Endothelial cell (in vitro differentiated cells): ENCODE data around the gene UPP2. TPM values are rescaled to one million over a fixed set of nuclear protein-coding genes. Genes with fewer than 3 reads are reported as not detected.

Source experiments
- DNase-seq: peaks from one replicate; pipeline ENCODE4 v3.0.0; 2021; ENCODE audit warnings: low spot score
- H3K27ac Mint-ChIP-seq: one replicate; pipeline ENCODE4 v1.8.0; 2021; ENCODE audit warnings: mixed read lengths, inconsistent platforms; ENCODE audit not compliant: unreplicated experiment
- H3K27me3 Mint-ChIP-seq: one replicate; pipeline ENCODE4 v1.8.0; 2021; ENCODE audit warnings: mild to moderate bottlenecking, moderate library complexity, mixed read lengths, inconsistent platforms; ENCODE audit not compliant: unreplicated experiment
- H3K36me3 Mint-ChIP-seq: one replicate; pipeline ENCODE4 v1.8.0; 2021; ENCODE audit warnings: mild to moderate bottlenecking, low read depth, mixed read lengths, inconsistent platforms; ENCODE audit not compliant: unreplicated experiment
- H3K4me1 Mint-ChIP-seq: one replicate; pipeline ENCODE4 v1.8.0; 2021; ENCODE audit warnings: mild to moderate bottlenecking, mixed read lengths, inconsistent platforms; ENCODE audit not compliant: unreplicated experiment
- H3K4me3 Mint-ChIP-seq: one replicate; pipeline ENCODE4 v1.8.0; 2021; ENCODE audit warnings: mild to moderate bottlenecking, mixed read lengths, inconsistent platforms; ENCODE audit not compliant: unreplicated experiment
- H3K9me3 Mint-ChIP-seq: one replicate; pipeline ENCODE4 v1.8.0; 2021; ENCODE audit warnings: mixed read lengths, inconsistent platforms; ENCODE audit not compliant: unreplicated experiment
- total RNA-seq: library from RNA; stranded (reverse); fragmentation: NEBNext Ultra II Directional; extraction: Animal tissue kit (Norgen Biotek cat#: 25700); gene quantifications from one replicate; pipeline ENCODE4 v1.2.1, GENCODE V29; 2021; ENCODE audit not compliant: unreplicated experiment
- TF ChIP-seq, protein P1 (sequence below): fragments of 200-600 bp; sonication (generic); IDR thresholded peaks from one replicate; pipeline ENCODE4 v1.5.0; 2021; ENCODE audit warnings: antibody characterized with exemption; ENCODE audit not compliant: unreplicated experiment

UPP2 gene
- total RNA-seq, 1 donor from 2014 or later, result not detected

GRCh38 chr2:158095912-158096311 lies 5.8 kb upstream of the UPP2 start:
- DNase-seq, result no peak
- Mint-ChIP-seq H3K4me3 (no peak overlapping the region), H3K4me1 (no peaks in the 10 kb centered on the region), H3K27me3 (no peaks in the 10 kb centered on the region), H3K27ac (no peak overlapping the region), H3K9me3 (no peaks in the 10 kb centered on the region), H3K36me3 (no peaks in the 10 kb centered on the region)
- TF ChIP-seq, protein P1, sequence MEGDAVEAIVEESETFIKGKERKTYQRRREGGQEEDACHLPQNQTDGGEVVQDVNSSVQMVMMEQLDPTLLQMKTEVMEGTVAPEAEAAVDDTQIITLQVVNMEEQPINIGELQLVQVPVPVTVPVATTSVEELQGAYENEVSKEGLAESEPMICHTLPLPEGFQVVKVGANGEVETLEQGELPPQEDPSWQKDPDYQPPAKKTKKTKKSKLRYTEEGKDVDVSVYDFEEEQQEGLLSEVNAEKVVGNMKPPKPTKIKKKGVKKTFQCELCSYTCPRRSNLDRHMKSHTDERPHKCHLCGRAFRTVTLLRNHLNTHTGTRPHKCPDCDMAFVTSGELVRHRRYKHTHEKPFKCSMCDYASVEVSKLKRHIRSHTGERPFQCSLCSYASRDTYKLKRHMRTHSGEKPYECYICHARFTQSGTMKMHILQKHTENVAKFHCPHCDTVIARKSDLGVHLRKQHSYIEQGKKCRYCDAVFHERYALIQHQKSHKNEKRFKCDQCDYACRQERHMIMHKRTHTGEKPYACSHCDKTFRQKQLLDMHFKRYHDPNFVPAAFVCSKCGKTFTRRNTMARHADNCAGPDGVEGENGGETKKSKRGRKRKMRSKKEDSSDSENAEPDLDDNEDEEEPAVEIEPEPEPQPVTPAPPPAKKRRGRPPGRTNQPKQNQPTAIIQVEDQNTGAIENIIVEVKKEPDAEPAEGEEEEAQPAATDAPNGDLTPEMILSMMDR, result no peak

DNA sequence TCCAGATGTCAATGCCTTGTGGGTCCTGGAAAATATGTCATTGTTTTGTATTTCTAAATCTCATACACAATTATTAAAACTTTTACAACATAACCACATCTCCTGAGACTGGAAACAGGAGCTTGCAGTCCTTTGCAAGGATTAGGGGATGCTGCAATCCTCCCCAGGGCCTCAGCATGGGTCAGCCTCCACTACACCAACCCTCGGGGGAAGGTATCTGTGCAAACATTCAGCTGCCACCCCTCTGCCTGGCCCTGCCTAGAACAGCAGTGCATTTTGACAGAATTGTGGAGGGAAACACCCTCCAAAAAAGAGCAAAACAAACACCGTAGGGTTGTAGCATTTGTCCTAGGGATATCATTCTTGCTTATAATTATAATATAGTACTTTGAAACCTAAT lies 4.2 kb upstream of the UPP2 start:
- TF ChIP-seq, protein P1, result no peak
- Mint-ChIP-seq H3K9me3 (no peaks in the 10 kb centered on the region), H3K4me1 (no peaks in the 10 kb centered on the region), H3K27ac (no peak overlapping the region), H3K4me3 (no peak overlapping the region), H3K27me3 (no peaks in the 10 kb centered on the region), H3K36me3 (no peaks in the 10 kb centered on the region)
- DNase-seq, result no peak

DNA sequence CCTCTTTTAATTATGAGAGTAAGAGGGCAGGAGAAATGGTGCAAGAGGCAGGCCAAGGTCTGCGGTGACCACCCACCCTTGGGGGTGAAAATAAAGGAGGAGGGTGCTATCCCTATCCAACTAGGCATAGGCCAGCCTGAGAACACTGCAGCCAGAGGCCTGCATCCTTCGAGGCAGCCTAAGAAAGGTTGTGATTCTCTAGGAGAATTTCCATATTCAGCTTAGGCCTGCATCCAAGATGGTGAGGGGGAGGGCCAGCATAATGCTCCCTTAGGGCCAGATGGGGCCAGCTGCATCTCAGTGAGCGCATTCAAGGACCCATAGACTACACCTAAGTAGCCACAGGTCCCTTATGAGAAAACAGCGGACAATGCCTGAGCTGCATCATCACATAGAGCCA lies 3.5 kb upstream of the UPP2 start:
- DNase-seq, result no peak
- H3K9me3 Mint-ChIP-seq, result no peaks in the 10 kb centered on the region
- H3K4me3 Mint-ChIP-seq, result no peak overlapping the region
- no peaks in the 10 kb centered on the region for H3K4me1 Mint-ChIP-seq
- no peaks in the 10 kb centered on the region for H3K36me3 Mint-ChIP-seq
- H3K27ac Mint-ChIP-seq, result no peak overlapping the region
- TF ChIP-seq, protein P1, result no peak
- no peaks in the 10 kb centered on the region for H3K27me3 Mint-ChIP-seq

- Mint-ChIP-seq H3K27me3 (no peaks in the 10 kb centered on the region), H3K9me3 (no peaks in the 10 kb centered on the region), H3K4me1 (no peaks in the 10 kb centered on the region), H3K4me3 (no peak overlapping the region), H3K27ac (no peak overlapping the region), H3K36me3 (no peaks in the 10 kb centered on the region)
- no peak for DNase-seq
- TF ChIP-seq, protein P1, result no peak
These were observed 2.0 kb upstream of the UPP2 start for GRCh38 chr2:158099716-158100115.

DNA sequence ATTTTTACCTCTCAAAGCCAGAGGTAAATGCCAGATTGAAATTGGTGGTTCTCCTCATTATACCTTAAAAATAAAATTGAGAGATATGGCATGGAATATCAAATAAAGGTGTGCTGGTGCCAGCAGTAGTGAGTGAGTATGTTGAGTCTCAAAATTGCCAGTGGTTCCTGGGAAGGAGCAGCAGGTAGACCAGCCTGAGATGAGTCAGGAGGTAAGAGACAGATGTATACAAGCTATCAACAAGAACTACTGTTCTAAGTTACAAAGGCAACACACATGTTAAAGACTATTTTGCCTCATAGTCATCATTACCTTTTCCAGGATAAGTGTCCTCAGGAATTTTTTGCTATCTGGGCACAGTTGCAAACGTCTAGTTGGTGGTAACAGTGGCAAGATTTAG lies 1.3 kb upstream of the UPP2 start:
- DNase-seq, result no peak
- Mint-ChIP-seq H3K4me3 (no peak overlapping the region), H3K27me3 (no peaks in the 10 kb centered on the region), H3K36me3 (no peaks in the 10 kb centered on the region), H3K4me1 (no peaks in the 10 kb centered on the region), H3K9me3 (no peaks in the 10 kb centered on the region), H3K27ac (no peak overlapping the region)
- TF ChIP-seq, protein P1, result no peak
